Esophagus squamous epithelium (tissue), 5 donors: Measurements from ENCODE around the gene ITGA5. TPM values are rescaled to one million over a fixed set of nuclear protein-coding genes. Genes with fewer than 3 reads are reported as not detected.
A peak's percentile ranks its signal among the peaks of the same experiment; 100 is the strongest.

Experiments
- DNase-seq: peaks from one replicate; lab custom pipeline; 2025; lab: John Stamatoyannopoulos, UW
- H3K27ac ChIP-seq, 4 donors: fragments of 200-600 bp; sonication (generic); one replicate each; pipeline ENCODE4 v1.5.1; 2016 to 2019; ENCODE audit warnings: mild to moderate bottlenecking in 1 of 4
- H3K27me3 ChIP-seq, 4 donors: fragments of 200-600 bp; sonication (generic); 1 replicate in 3 of 4; 2 replicates in 1 of 4; pipeline versions ENCODE4 v1.5.1 to v1.6.0; 2017 to 2021; ENCODE audit warnings: antibody characterized with exemption in 1 of 4
- H3K36me3 ChIP-seq, 3 donors: fragments of 200-600 bp; sonication (generic); one replicate each; pipeline ENCODE4 v1.5.1; 2016 to 2019
- H3K4me1 ChIP-seq, 3 donors: fragments of 200-600 bp; sonication (generic); one replicate each; pipeline ENCODE4 v1.5.1; 2017 to 2019
- H3K4me3 ChIP-seq, 4 donors: fragments of 200-600 bp; sonication (generic); 1 replicate in 3 of 4; 2 replicates in 1 of 4; pipeline ENCODE4 v1.5.1; 2016 to 2019; ENCODE audit warnings: mild to moderate bottlenecking in 2 of 4, moderate library complexity in 1 of 4
- H3K9me3 ChIP-seq, 3 donors: fragments of 200-600 bp; sonication (generic); one replicate each; pipeline ENCODE4 v1.5.1; 2016 to 2019
- CTCF ChIP-seq, 6 experiments: fragments of 450-650 bp in 4 of 6; fragments of 200-600 bp in 2 of 6; sonication (generic) in 2 of 6; IDR thresholded peaks; one replicate each; pipeline ENCODE4 v1.5.1; 2016 to 2019; ENCODE audit warnings: antibody characterized with exemption in 6 of 6, mild to moderate bottlenecking in 4 of 6, moderate library complexity in 4 of 6
- POLR2A ChIP-seq, 4 donors: fragments of 450-650 bp; IDR thresholded peaks; one replicate each; pipeline ENCODE4 v1.6.1; 2017; ENCODE audit warnings: antibody characterized with exemption in 4 of 4, mild to moderate bottlenecking in 4 of 4, moderate library complexity in 3 of 4
- WGBS, 2 donors: methylation state at CpG; one replicate each; pipeline ENCODE4 v1.1.5; 2018; 5-methylcytosine and 5-hydroxymethylcytosine counted together
- intact Hi-C: fragments of 100-400 bp; cut with DNase I; formaldehyde crosslinking; loops from one replicate; pipeline ENCODE4 v1.15.0; 2022
- total RNA-seq, 4 donors: library from RNA; depleted of rRNA; stranded (reverse); fragments of >200 nt; gene quantifications; one replicate each; pipeline ENCODE4 v1.1.0, GENCODE V29; 2016
- donor health status: DM: yes; HTN: yes; CAD: no.

ITGA5 gene
- total RNA-seq, 4 donors from 2014 or later: 7.5 to 112 (median 37.3) TPM

GRCh38 chr12:54432815-54433164, 13.7 kb upstream of the ITGA5 start:
- Histone ChIP-seq H3K36me3 (no peaks in the 10 kb centered on the region), H3K27ac (peak overlapping the region; percentile 13 to 83 (median 80)), H3K4me1 (peaks cover 15 to 59% (median 17%) of the 10 kb centered on the region in 3 donors), H3K9me3 (no peaks in the 10 kb centered on the region), H3K27me3 (peaks cover 0 to 14% (median 0%) of the 10 kb centered on the region in 4 donors), H3K4me3 (peak overlapping the region in 3 of 4 donors; percentile 28 to 40 (median 34))
- DNase-seq: no peak
- intact Hi-C loops: no loop called here
- 69% methylated on average over 4 of the region's 4 CpGs; no CpG with 5 or more reads in 1 of the 2 donors for WGBS, 2 donors
- no peak for TF ChIP-seq POLR2A (IDR thresholded peaks at IDR 0.05)
- TF ChIP-seq CTCF (IDR thresholded peaks at IDR 0.05): no peak

- intact Hi-C loops: no loop called here
Measured at GRCh38 chr12:54431911-54432814, 13.1 kb upstream of the ITGA5 start.

GRCh38 chr12:54430471-54431069, 11.5 kb upstream of the ITGA5 start:
- peak overlapping the region in 3 of 4 donors; percentile 28 to 40 (median 34) for H3K4me3 ChIP-seq
- DNase-seq: no peak
- intact Hi-C loops: no loop called here
- H3K36me3 ChIP-seq: no peaks in the 10 kb centered on the region
- WGBS, 2 donors: 79 to 93% methylated on average over 5 of the region's 5 CpGs
- no peaks in the 10 kb centered on the region for H3K9me3 ChIP-seq
- TF ChIP-seq POLR2A (IDR thresholded peaks at IDR 0.05): no peak
- TF ChIP-seq CTCF (IDR thresholded peaks at IDR 0.05): no peak
- peaks cover 0 to 34% (median 0%) of the 10 kb centered on the region in 4 donors for H3K27me3 ChIP-seq
- peak overlapping the region; percentile 29 to 88 (median 80) for H3K27ac ChIP-seq
- H3K4me1 ChIP-seq: peaks cover 16 to 80% (median 23%) of the 10 kb centered on the region in 3 donors

More at GRCh38 chr12:54431911-54432814, 13.1 kb upstream of the ITGA5 start:
- WGBS, 2 donors: 10 to 16% methylated on average over 7 to 9 of the region's 9 CpGs
- no peak for DNase-seq
- H3K27me3 ChIP-seq: peaks cover 0 to 18% (median 0%) of the 10 kb centered on the region in 4 donors
- TF ChIP-seq CTCF (IDR thresholded peaks at IDR 0.05) (no peak), POLR2A (IDR thresholded peaks at IDR 0.05) (no peak)
- H3K9me3 ChIP-seq: no peaks in the 10 kb centered on the region
- H3K36me3 ChIP-seq: no peaks in the 10 kb centered on the region
- H3K4me1 ChIP-seq: peaks cover 16 to 65% (median 19%) of the 10 kb centered on the region in 3 donors
- peak overlapping the region in 3 of 4 donors; percentile 28 to 40 (median 34) for H3K4me3 ChIP-seq
- peak overlapping the region; percentile 33 to 83 (median 80) for H3K27ac ChIP-seq

- no peaks in the 10 kb centered on the region for H3K9me3 ChIP-seq
- TF ChIP-seq CTCF (IDR thresholded peaks at IDR 0.05) (no peak), POLR2A (IDR thresholded peaks at IDR 0.05) (peak in 1 of 4 donors; percentile 10)
Measured at GRCh38 chr12:54429014-54429471, 10.0 kb upstream of the ITGA5 start.

More at GRCh38 chr12:54429014-54429471, 10.0 kb upstream of the ITGA5 start:
- peak overlapping the region; percentile 29 to 88 (median 80) for H3K27ac ChIP-seq
- peaks cover 19 to 92% (median 23%) of the 10 kb centered on the region in 3 donors for H3K4me1 ChIP-seq
- no peak for DNase-seq
- H3K36me3 ChIP-seq: no peaks in the 10 kb centered on the region
- H3K4me3 ChIP-seq: peak overlapping the region in 3 of 4 donors; percentile 28 to 40 (median 34)
- peaks cover 0 to 44% (median 0%) of the 10 kb centered on the region in 4 donors for H3K27me3 ChIP-seq
- WGBS, 2 donors: 38 to 48% methylated on average over 2 to 3 of the region's 3 CpGs
- intact Hi-C loops: no loop called here
